Measurements from ENCODE around the gene PHF21B.

Gene PHF21B

GRCh38 chr22:44941207-44941606 lies 68.6 kb downstream of the PHF21B start:
- H3K27ac Mint-ChIP-seq, result no peak overlapping the region
- H3K9me3 Mint-ChIP-seq, result no peaks in the 10 kb centered on the region
- no peaks in the 10 kb centered on the region for H3K4me1 Mint-ChIP-seq (ENCODE audit: low read depth in 2 of 2)
- peaks cover 19 to 66% of the 10 kb centered on the region in 2 donors for H3K27me3 Mint-ChIP-seq
- no peaks in the 10 kb centered on the region for H3K36me3 Mint-ChIP-seq (ENCODE audit: insufficient read depth)
- DNase-seq (no peak), ATAC-seq (replicated peaks) (no peak)
- no peak overlapping the region for H3K4me3 Mint-ChIP-seq

- DNase-seq (no peak), ATAC-seq (replicated peaks) (no peak)
- H3K27ac Mint-ChIP-seq, result no peak overlapping the region
- H3K4me3 Mint-ChIP-seq, result no peak overlapping the region
- no peaks in the 10 kb centered on the region for H3K9me3 Mint-ChIP-seq
- peaks cover 19 to 66% of the 10 kb centered on the region in 2 donors for H3K27me3 Mint-ChIP-seq
- H3K4me1 Mint-ChIP-seq (ENCODE audit: low read depth in 2 of 2), result no peaks in the 10 kb centered on the region
- H3K36me3 Mint-ChIP-seq (ENCODE audit: insufficient read depth), result no peaks in the 10 kb centered on the region
Observed at GRCh38 chr22:44940130-44940529, 69.7 kb downstream of the PHF21B start.

GRCh38 chr22:44939451-44939850 lies 70.4 kb downstream of the PHF21B start:
- Mint-ChIP-seq H3K27ac (no peak overlapping the region), H3K4me1 (ENCODE audit: low read depth in 2 of 2) (no peaks in the 10 kb centered on the region), H3K36me3 (ENCODE audit: insufficient read depth) (no peaks in the 10 kb centered on the region), H3K9me3 (no peaks in the 10 kb centered on the region), H3K27me3 (peaks cover 19 to 69% of the 10 kb centered on the region in 2 donors), H3K4me3 (no peak overlapping the region)
- DNase-seq, result no peak
- ATAC-seq (replicated peaks), result no peak

GRCh38 chr22:44938886-44939285 lies 70.9 kb downstream of the PHF21B start:
- no peak for DNase-seq
- Mint-ChIP-seq H3K27ac (no peak overlapping the region), H3K4me1 (ENCODE audit: low read depth in 2 of 2) (no peaks in the 10 kb centered on the region), H3K4me3 (no peak overlapping the region), H3K27me3 (peaks cover 19 to 71% of the 10 kb centered on the region in 2 donors), H3K36me3 (ENCODE audit: insufficient read depth) (no peaks in the 10 kb centered on the region), H3K9me3 (no peaks in the 10 kb centered on the region)
- no peak for ATAC-seq (replicated peaks)

GRCh38 chr22:44937216-44937615 lies 72.6 kb downstream of the PHF21B start:
- ATAC-seq (replicated peaks) (no peak), DNase-seq (no peak)
- H3K4me1 Mint-ChIP-seq (ENCODE audit: low read depth in 2 of 2), result no peaks in the 10 kb centered on the region
- no peaks in the 10 kb centered on the region for H3K36me3 Mint-ChIP-seq (ENCODE audit: insufficient read depth)
- H3K9me3 Mint-ChIP-seq, result no peaks in the 10 kb centered on the region
- H3K4me3 Mint-ChIP-seq, result no peak overlapping the region
- H3K27ac Mint-ChIP-seq, result no peak overlapping the region
- peaks cover 30 to 69% of the 10 kb centered on the region in 2 donors for H3K27me3 Mint-ChIP-seq

- Mint-ChIP-seq H3K27ac (no peak overlapping the region), H3K36me3 (ENCODE audit: insufficient read depth) (no peaks in the 10 kb centered on the region), H3K4me1 (ENCODE audit: low read depth in 2 of 2) (no peaks in the 10 kb centered on the region), H3K27me3 (peaks cover 26 to 68% of the 10 kb centered on the region in 2 donors), H3K9me3 (no peaks in the 10 kb centered on the region), H3K4me3 (no peak overlapping the region)
- no peak for ATAC-seq (replicated peaks)
- no peak for DNase-seq
Observed at GRCh38 chr22:44936201-44936600, 73.6 kb downstream of the PHF21B start.

GRCh38 chr22:44935724-44936123 lies 74.1 kb downstream of the PHF21B start:
- H3K36me3 Mint-ChIP-seq (ENCODE audit: insufficient read depth), result no peaks in the 10 kb centered on the region
- peaks cover 26 to 63% of the 10 kb centered on the region in 2 donors for H3K27me3 Mint-ChIP-seq
- H3K27ac Mint-ChIP-seq, result no peak overlapping the region
- no peaks in the 10 kb centered on the region for H3K9me3 Mint-ChIP-seq
- no peak for DNase-seq
- H3K4me3 Mint-ChIP-seq, result no peak overlapping the region
- ATAC-seq (replicated peaks), result no peak
- no peaks in the 10 kb centered on the region for H3K4me1 Mint-ChIP-seq (ENCODE audit: low read depth in 2 of 2)

GRCh38 chr22:44934454-44934735 lies 75.4 kb downstream of the PHF21B start:
- Mint-ChIP-seq H3K4me1 (ENCODE audit: low read depth in 2 of 2) (no peaks in the 10 kb centered on the region), H3K4me3 (no peak overlapping the region), H3K36me3 (ENCODE audit: insufficient read depth) (no peaks in the 10 kb centered on the region), H3K9me3 (no peaks in the 10 kb centered on the region), H3K27ac (no peak overlapping the region), H3K27me3 (peaks cover 16 to 59% of the 10 kb centered on the region in 2 donors)
- ATAC-seq (replicated peaks), result no peak
- no peak for DNase-seq

GRCh38 chr22:44933666-44934453 lies 75.9 kb downstream of the PHF21B start:
- Mint-ChIP-seq H3K4me3 (no peak overlapping the region), H3K36me3 (ENCODE audit: insufficient read depth) (no peaks in the 10 kb centered on the region), H3K9me3 (no peaks in the 10 kb centered on the region), H3K4me1 (ENCODE audit: low read depth in 2 of 2) (no peaks in the 10 kb centered on the region), H3K27me3 (peaks cover 11 to 59% of the 10 kb centered on the region in 2 donors), H3K27ac (no peak overlapping the region)
- DNase-seq, result no peak
- no peak for ATAC-seq (replicated peaks)

- Mint-ChIP-seq H3K4me1 (ENCODE audit: low read depth in 2 of 2) (no peaks in the 10 kb centered on the region), H3K27me3 (peaks cover 15 to 68% of the 10 kb centered on the region in 2 donors), H3K36me3 (ENCODE audit: insufficient read depth) (peaks cover 3% of the 10 kb centered on the region), H3K27ac (no peak overlapping the region), H3K9me3 (no peaks in the 10 kb centered on the region), H3K4me3 (no peak overlapping the region)
- no peak for ATAC-seq (replicated peaks)
- no peak for DNase-seq
Observed at GRCh38 chr22:44932493-44932892, 77.3 kb downstream of the PHF21B start.

GRCh38 chr22:44931766-44932165 lies 78.0 kb downstream of the PHF21B start:
- Mint-ChIP-seq H3K27ac (no peak overlapping the region), H3K36me3 (ENCODE audit: insufficient read depth) (peaks cover 3% of the 10 kb centered on the region), H3K4me1 (ENCODE audit: low read depth in 2 of 2) (no peaks in the 10 kb centered on the region), H3K4me3 (no peak overlapping the region), H3K9me3 (no peaks in the 10 kb centered on the region), H3K27me3 (peaks cover 17 to 68% of the 10 kb centered on the region in 2 donors)
- DNase-seq, result no peak
- no peak for ATAC-seq (replicated peaks)

GRCh38 chr22:44931077-44931540 lies 78.7 kb downstream of the PHF21B start:
- Mint-ChIP-seq H3K36me3 (ENCODE audit: insufficient read depth) (peaks cover 3% of the 10 kb centered on the region), H3K9me3 (no peaks in the 10 kb centered on the region), H3K4me1 (ENCODE audit: low read depth in 2 of 2) (no peaks in the 10 kb centered on the region), H3K27ac (no peak overlapping the region), H3K27me3 (peaks cover 17 to 73% of the 10 kb centered on the region in 2 donors), H3K4me3 (no peak overlapping the region)
- DNase-seq, result no peak
- no peak for ATAC-seq (replicated peaks)

GRCh38 chr22:44930711-44931035 lies 79.1 kb downstream of the PHF21B start:
- H3K36me3 Mint-ChIP-seq (ENCODE audit: insufficient read depth), result peaks cover 3% of the 10 kb centered on the region
- H3K27ac Mint-ChIP-seq, result no peak overlapping the region
- H3K4me1 Mint-ChIP-seq (ENCODE audit: low read depth in 2 of 2), result peaks cover 0 to under 1% of the 10 kb centered on the region in 2 donors
- H3K27me3 Mint-ChIP-seq, result peaks cover 17 to 77% of the 10 kb centered on the region in 2 donors
- ATAC-seq (replicated peaks) (no peak), DNase-seq (no peak)
- H3K9me3 Mint-ChIP-seq, result no peaks in the 10 kb centered on the region
- no peak overlapping the region for H3K4me3 Mint-ChIP-seq

- Mint-ChIP-seq H3K9me3 (no peaks in the 10 kb centered on the region), H3K4me1 (ENCODE audit: low read depth in 2 of 2) (peaks cover 0 to 3% of the 10 kb centered on the region in 2 donors), H3K4me3 (no peak overlapping the region), H3K36me3 (ENCODE audit: insufficient read depth) (peaks cover 3% of the 10 kb centered on the region), H3K27ac (no peak overlapping the region), H3K27me3 (peaks cover 17 to 80% of the 10 kb centered on the region in 2 donors)
- DNase-seq, result no peak
- no peak for ATAC-seq (replicated peaks)
Observed at GRCh38 chr22:44930016-44930710, 79.6 kb downstream of the PHF21B start.
